ENCODE data around the gene ZNF770. TPM values are rescaled to one million over a fixed set of nuclear protein-coding genes. Genes with fewer than 3 reads are reported as not detected.
"Not testable (repeated sequence)": the region's sequence is repeated elsewhere in the genome, so short reads cannot be mapped to it uniquely, and the experiment has no call there.

ZNF770 gene
- total and polyA plus RNA-seq, 2 experiments from 2014 or later: 130 to 565 TPM

GRCh38 chr15:34933432-34933975 lies 54.6 kb downstream of the ZNF770 start:
- no peaks in the 10 kb centered on the region for H3K4me1 ChIP-seq (ENCODE audit: insufficient read depth)
- no peak overlapping the region for H3K4me3 Mint-ChIP-seq
- peaks cover 69% of the 10 kb centered on the region for H3K36me3 Mint-ChIP-seq (ENCODE audit: low read depth)
- ATAC-seq: no peak
- H3K4me1 Mint-ChIP-seq: no peaks in the 10 kb centered on the region
- H3K79me2 ChIP-seq (replicated peaks; ENCODE audit: insufficient read depth): no peaks in the 10 kb centered on the region
- H3K4me2 ChIP-seq: no peak overlapping the region
- no peak for TF ChIP-seq EZH2phosphoT487 (IDR thresholded peaks at IDR 0.05; ENCODE audit: unreplicated experiment)
- DNase-seq (ENCODE audit: low spot score): no peak
- no peak overlapping the region for H2AFZ ChIP-seq
- H3K27ac ChIP-seq (ENCODE audit: low read depth): no peak overlapping the region
- peaks cover 54% of the 10 kb centered on the region for H3K36me3 ChIP-seq (ENCODE audit: insufficient read depth)
- no peaks in the 10 kb centered on the region for H3K27me3 ChIP-seq (ENCODE audit: insufficient read depth)
- H3K27ac Mint-ChIP-seq: no peak overlapping the region
- H3K27me3 Mint-ChIP-seq (ENCODE audit: insufficient read depth, low read depth, poor library complexity): no peaks in the 10 kb centered on the region
- H4K20me1 ChIP-seq (replicated peaks; ENCODE audit: insufficient read depth): no peaks in the 10 kb centered on the region; the same call in none of the 2 replicates
- no peak overlapping the region for H3K4me3 ChIP-seq
- H3F3A ChIP-seq (replicated peaks; ENCODE audit: low read depth): no peaks in the 10 kb centered on the region
- H3K9me2 ChIP-seq (ENCODE audit: insufficient read depth): no peaks in the 10 kb centered on the region
- H3K9me3 Mint-ChIP-seq: no peaks in the 10 kb centered on the region

DNA sequence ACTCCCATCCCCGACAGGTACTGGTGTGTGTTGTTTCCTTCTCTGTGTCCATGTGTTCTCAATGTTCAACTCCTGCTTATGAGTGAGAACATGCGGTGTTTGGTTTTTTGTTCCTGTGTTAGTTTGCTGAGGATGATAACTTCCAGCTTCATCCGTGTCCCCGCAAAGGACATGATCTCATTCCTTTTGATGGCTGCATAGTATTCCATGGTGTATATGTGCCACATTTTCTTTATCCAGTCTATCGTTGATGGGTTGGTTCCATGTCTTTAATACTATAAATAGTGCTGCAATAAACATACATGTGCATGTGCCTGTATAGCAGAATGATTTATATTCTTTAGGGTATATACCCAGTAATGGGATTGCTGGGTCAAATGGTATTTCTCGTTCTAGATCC lies 59.7 kb downstream of the ZNF770 start:
- not testable (repeated sequence) for H3K27ac Mint-ChIP-seq; DNase-seq (ENCODE audit: low spot score); H3K27ac ChIP-seq (ENCODE audit: low read depth); H3K4me1 ChIP-seq (ENCODE audit: insufficient read depth); H3K4me3 Mint-ChIP-seq; H3K9me2 ChIP-seq (ENCODE audit: insufficient read depth); H3K4me2 ChIP-seq; ATAC-seq; H3K9me3 Mint-ChIP-seq; H3K27me3 Mint-ChIP-seq (ENCODE audit: insufficient read depth, low read depth, poor library complexity); H4K20me1 ChIP-seq (replicated peaks; ENCODE audit: insufficient read depth); H3K4me3 ChIP-seq; H2AFZ ChIP-seq; H3K27me3 ChIP-seq (ENCODE audit: insufficient read depth); H3F3A ChIP-seq (replicated peaks; ENCODE audit: low read depth); H3K4me1 Mint-ChIP-seq; H3K79me2 ChIP-seq (replicated peaks; ENCODE audit: insufficient read depth)
- H3K36me3 Mint-ChIP-seq (ENCODE audit: low read depth): peaks cover 87% of the 10 kb centered on the region
- H3K36me3 ChIP-seq (ENCODE audit: insufficient read depth): peaks cover 54% of the 10 kb centered on the region

Other genes starting within 250 kb of the ZNF770 start
- 0.27 and 0.63 TPM in 2 replicates for gene GJD2, start 233.3 kb downstream of the ZNF770 start, total RNA-seq (2014; rRNA removed; shearing (Covaris generic))
- 0.29 and 0.38 TPM in 2 replicates for gene GJD2, start 233.3 kb downstream of the ZNF770 start, polyA plus RNA-seq (2016; fragmentation: Nextera tagmentation; extraction: Ambion mirVana)
- gene ACTC1, start 192.7 kb downstream of the ZNF770 start, total RNA-seq (2014; rRNA removed; shearing (Covaris generic)): 18.6 and 26.2 TPM in 2 replicates
- gene ACTC1, start 192.7 kb downstream of the ZNF770 start, polyA plus RNA-seq (2016; fragmentation: Nextera tagmentation; extraction: Ambion mirVana): 35.9 and 38.3 TPM in 2 replicates
- 57.2 and 67.3 TPM in 2 replicates for gene AQR, start 18.5 kb downstream of the ZNF770 start, total RNA-seq (2014; rRNA removed; shearing (Covaris generic))
- gene AQR, start 18.5 kb downstream of the ZNF770 start, polyA plus RNA-seq (2016; fragmentation: Nextera tagmentation; extraction: Ambion mirVana): 39.1 and 42.3 TPM in 2 replicates
- gene NANOGP8, start 97.0 kb upstream of the ZNF770 start, total RNA-seq (2014; rRNA removed; shearing (Covaris generic)): 49.6 and 53.4 TPM in 2 replicates
- 8.5 and 9.2 TPM in 2 replicates for gene NANOGP8, start 97.0 kb upstream of the ZNF770 start, polyA plus RNA-seq (2016; fragmentation: Nextera tagmentation; extraction: Ambion mirVana)